ENCODE data around the gene SSNA1. TPM values are rescaled to one million over a fixed set of nuclear protein-coding genes. Genes with fewer than 3 reads are reported as not detected.

Gene SSNA1
- total RNA-seq, 3 donors from 2014 or later = 75.0 to 92.8 (median 82.7) TPM

- Histone ChIP-seq H3K36me3 (peaks cover 4% of the 10 kb centered on the region), H3K27me3 (no peaks in the 10 kb centered on the region), H3K27ac (no peak overlapping the region), H3K4me3 (no peak overlapping the region), H3K4me1 (peaks cover 14 to 15% of the 10 kb centered on the region in 2 donors), H3K9me3 (no peaks in the 10 kb centered on the region)
- TF ChIP-seq CTCF (IDR thresholded peaks at IDR 0.05) (no peak), POLR2A (IDR thresholded peaks at IDR 0.05) (no peak), POLR2AphosphoS5 (IDR thresholded peaks at IDR 0.05) (no peak)
- intact Hi-C loops (cut with DNase I; ENCODE audit: low total_unique reads) = no loop called here
- no peak for DNase-seq (ENCODE audit: low spot score in 2 of 2)
Measured at GRCh38 chr9:137183980-137184595, 4.4 kb upstream of the SSNA1 start.

- intact Hi-C loops (cut with DNase I; ENCODE audit: low total_unique reads) = no loop called here
- Histone ChIP-seq H3K4me1 (peaks cover 21 to 25% of the 10 kb centered on the region in 2 donors), H3K36me3 (peaks cover 4% of the 10 kb centered on the region), H3K27ac (no peak overlapping the region), H3K27me3 (no peaks in the 10 kb centered on the region), H3K9me3 (no peaks in the 10 kb centered on the region), H3K4me3 (no peak overlapping the region)
- TF ChIP-seq POLR2A (IDR thresholded peaks at IDR 0.05) (no peak), CTCF (IDR thresholded peaks at IDR 0.05) (no peak), POLR2AphosphoS5 (IDR thresholded peaks at IDR 0.05) (no peak)
- no peak for DNase-seq (ENCODE audit: low spot score in 2 of 2)
Measured at GRCh38 chr9:137184881-137185660, 3.4 kb upstream of the SSNA1 start.

GRCh38 chr9:137185921-137186320 lies 2.6 kb upstream of the SSNA1 start:
- Histone ChIP-seq H3K27me3 (no peaks in the 10 kb centered on the region), H3K36me3 (peaks cover 4% of the 10 kb centered on the region), H3K9me3 (no peaks in the 10 kb centered on the region), H3K27ac (no peak overlapping the region), H3K4me3 (no peak overlapping the region), H3K4me1 (peaks cover 28 to 31% of the 10 kb centered on the region in 2 donors)
- intact Hi-C loops (cut with DNase I; ENCODE audit: low total_unique reads) = loop anchor here (2.0 kb wide), 1 partner anchor 69 kb away; no protein-coding TSS in a partner anchor
- TF ChIP-seq CTCF (IDR thresholded peaks at IDR 0.05) = no peak
- no peak for TF ChIP-seq POLR2A (IDR thresholded peaks at IDR 0.05)
- no peak for TF ChIP-seq POLR2AphosphoS5 (IDR thresholded peaks at IDR 0.05)
- DNase-seq (ENCODE audit: low spot score in 2 of 2) = no peak

- Histone ChIP-seq H3K4me3 (peak overlapping the region in 2 of 3 donors; percentile 99 to 100), H3K27ac (no peak overlapping the region), H3K4me1 (peaks cover 28 to 31% of the 10 kb centered on the region in 2 donors), H3K27me3 (no peaks in the 10 kb centered on the region), H3K36me3 (peaks cover 2% of the 10 kb centered on the region), H3K9me3 (no peaks in the 10 kb centered on the region)
- intact Hi-C loops (cut with DNase I; ENCODE audit: low total_unique reads) = loop anchor here (2.0 kb wide), 1 partner anchor 70 kb away; no protein-coding TSS in a partner anchor
- DNase-seq (ENCODE audit: low spot score in 2 of 2) = no peak
- TF ChIP-seq POLR2A (IDR thresholded peaks at IDR 0.05) (no peak), POLR2AphosphoS5 (IDR thresholded peaks at IDR 0.05) (no peak), CTCF (IDR thresholded peaks at IDR 0.05) (no peak)
Measured at GRCh38 chr9:137186385-137186784, 2.1 kb upstream of the SSNA1 start.

- H3K27me3 ChIP-seq = no peaks in the 10 kb centered on the region
- TF ChIP-seq POLR2AphosphoS5 (IDR thresholded peaks at IDR 0.05) = no peak
- TF ChIP-seq POLR2A (IDR thresholded peaks at IDR 0.05) = no peak
- TF ChIP-seq CTCF (IDR thresholded peaks at IDR 0.05) = no peak
- H3K36me3 ChIP-seq = no peaks in the 10 kb centered on the region
- no peak overlapping the region for H3K27ac ChIP-seq
- H3K9me3 ChIP-seq = no peaks in the 10 kb centered on the region
- peaks cover 28 to 31% of the 10 kb centered on the region in 2 donors for H3K4me1 ChIP-seq
- intact Hi-C loops (cut with DNase I; ENCODE audit: low total_unique reads) = loop anchor here (2.0 kb wide), 1 partner anchor 71 kb away; no protein-coding TSS in a partner anchor
- H3K4me3 ChIP-seq = peak overlapping the region; percentile 96 to 100 (median 99)
- no peak for DNase-seq (ENCODE audit: low spot score in 2 of 2)
Measured at GRCh38 chr9:137187386-137187785, 1.1 kb upstream of the SSNA1 start.

Measured in breast epithelium (tissue), 4 donors.